ENCODE data around the gene NACC2.

- TF ChIP-seq EP300 (IDR thresholded peaks at IDR 0.05; ENCODE audit: low read depth) (no peak), CTCF (IDR thresholded peaks at IDR 0.05) (no peak)
Measured at GRCh38 chr9:136128436-136128835, 33.3 kb upstream of the NACC2 start.
